ENCODE results near the gene PPP1CC.
"Not testable (repeated sequence)": the region's sequence is repeated elsewhere in the genome, so short reads cannot be mapped to it uniquely, and the experiment has no call there.

- TF ChIP-seq POLR2A, CTCF, EP300 (IDR thresholded peaks at IDR 0.05): not testable (repeated sequence)
Measured at GRCh38 chr12:110765572-110765971, 22.9 kb upstream of the PPP1CC start.
